ENCODE results near the gene SMIM38.

- TF ChIP-seq CTCF (IDR thresholded peaks at IDR 0.05) (no peak), POLR2A (IDR thresholded peaks at IDR 0.05) (no peak)
Observed at GRCh38 chr11:69160296-69161116, 4.8 kb downstream of the SMIM38 start.

All from body of pancreas (tissue), 4 donors.